ENCODE results near the gene EMX2. TPM values are rescaled to one million over a fixed set of nuclear protein-coding genes. Genes with fewer than 3 reads are reported as not detected.

The EMX2 gene
- total RNA-seq, 1 donor: 1.4 TPM

- Histone ChIP-seq H3K27me3 (ENCODE audit: insufficient read depth, low read length) (no peaks in the 10 kb centered on the region), H3K4me3 (ENCODE audit: insufficient read depth, low read length) (no peak overlapping the region), H3K9me3 (ENCODE audit: low read depth, low read length) (no peaks in the 10 kb centered on the region)
These were observed 44.5 kb downstream of the EMX2 start for GRCh38 chr10:117587036-117587435.

GRCh38 chr10:117590101-117590875, 47.7 kb downstream of the EMX2 start:
- no peaks in the 10 kb centered on the region for H3K9me3 ChIP-seq (ENCODE audit: low read depth, low read length)
- no peak overlapping the region for H3K4me3 ChIP-seq (ENCODE audit: insufficient read depth, low read length)
- H2AFZ ChIP-seq (ENCODE audit: low read length): no peak overlapping the region
- no peak overlapping the region for H3K27ac ChIP-seq (ENCODE audit: low read depth, low read length)
- H3K36me3 ChIP-seq (ENCODE audit: insufficient read depth, low read length): no peaks in the 10 kb centered on the region
- H3K4me2 ChIP-seq (ENCODE audit: insufficient read depth, low read length): no peak overlapping the region
- no peak for DNase-seq (ENCODE audit: insufficient read length, low spot score, missing footprints)
- no peaks in the 10 kb centered on the region for H3K79me2 ChIP-seq (ENCODE audit: insufficient read depth, low read length)
- no peaks in the 10 kb centered on the region for H3K4me1 ChIP-seq (ENCODE audit: insufficient read depth, low read length)
- TF ChIP-seq CTCF (IDR thresholded peaks at IDR 0.05; ENCODE audit: extremely low read depth, low read depth, low read length): no peak
- H4K20me1 ChIP-seq (ENCODE audit: insufficient read depth, low read length): no peaks in the 10 kb centered on the region
- no peaks in the 10 kb centered on the region for H3K27me3 ChIP-seq (ENCODE audit: insufficient read depth, low read length)

More at GRCh38 chr10:117587036-117587435, 44.5 kb downstream of the EMX2 start:
- Histone ChIP-seq H2AFZ (ENCODE audit: low read length) (no peak overlapping the region), H3K36me3 (ENCODE audit: insufficient read depth, low read length) (no peaks in the 10 kb centered on the region), H3K27ac (ENCODE audit: low read depth, low read length) (no peak overlapping the region), H3K4me1 (ENCODE audit: insufficient read depth, low read length) (no peaks in the 10 kb centered on the region), H3K79me2 (ENCODE audit: insufficient read depth, low read length) (no peaks in the 10 kb centered on the region), H4K20me1 (ENCODE audit: insufficient read depth, low read length) (no peaks in the 10 kb centered on the region), H3K4me2 (ENCODE audit: insufficient read depth, low read length) (no peak overlapping the region)
- DNase-seq (ENCODE audit: insufficient read length, low spot score, missing footprints): no peak
- no peak for TF ChIP-seq CTCF (IDR thresholded peaks at IDR 0.05; ENCODE audit: extremely low read depth, low read depth, low read length)

GRCh38 chr10:117591043-117591442, 48.5 kb downstream of the EMX2 start:
- Histone ChIP-seq H4K20me1 (ENCODE audit: insufficient read depth, low read length) (no peaks in the 10 kb centered on the region), H2AFZ (ENCODE audit: low read length) (no peak overlapping the region), H3K27ac (ENCODE audit: low read depth, low read length) (no peak overlapping the region), H3K9me3 (ENCODE audit: low read depth, low read length) (no peaks in the 10 kb centered on the region), H3K36me3 (ENCODE audit: insufficient read depth, low read length) (no peaks in the 10 kb centered on the region), H3K4me2 (ENCODE audit: insufficient read depth, low read length) (no peak overlapping the region), H3K4me1 (ENCODE audit: insufficient read depth, low read length) (no peaks in the 10 kb centered on the region), H3K79me2 (ENCODE audit: insufficient read depth, low read length) (no peaks in the 10 kb centered on the region), H3K4me3 (ENCODE audit: insufficient read depth, low read length) (no peak overlapping the region), H3K27me3 (ENCODE audit: insufficient read depth, low read length) (no peaks in the 10 kb centered on the region)
- no peak for TF ChIP-seq CTCF (IDR thresholded peaks at IDR 0.05; ENCODE audit: extremely low read depth, low read depth, low read length)
- no peak for DNase-seq (ENCODE audit: insufficient read length, low spot score, missing footprints)

GRCh38 chr10:117594722-117595121, 52.2 kb downstream of the EMX2 start:
- Histone ChIP-seq H3K4me1 (ENCODE audit: insufficient read depth, low read length) (no peaks in the 10 kb centered on the region), H3K36me3 (ENCODE audit: insufficient read depth, low read length) (no peaks in the 10 kb centered on the region), H3K27me3 (ENCODE audit: insufficient read depth, low read length) (peaks cover 3% of the 10 kb centered on the region), H3K27ac (ENCODE audit: low read depth, low read length) (no peak overlapping the region), H3K79me2 (ENCODE audit: insufficient read depth, low read length) (no peaks in the 10 kb centered on the region), H3K9me3 (ENCODE audit: low read depth, low read length) (no peaks in the 10 kb centered on the region), H4K20me1 (ENCODE audit: insufficient read depth, low read length) (no peaks in the 10 kb centered on the region), H3K4me3 (ENCODE audit: insufficient read depth, low read length) (no peak overlapping the region), H3K4me2 (ENCODE audit: insufficient read depth, low read length) (no peak overlapping the region), H2AFZ (ENCODE audit: low read length) (no peak overlapping the region)
- DNase-seq (ENCODE audit: insufficient read length, low spot score, missing footprints): no peak
- no peak for TF ChIP-seq CTCF (IDR thresholded peaks at IDR 0.05; ENCODE audit: extremely low read depth, low read depth, low read length)

Data from osteoblast (primary cell).